HepG2 (cell line): ENCODE results near the gene PEX10. TPM values are rescaled to one million over a fixed set of nuclear protein-coding genes. Genes with fewer than 3 reads are reported as not detected.

Experiments
- GATAD2A ChIP-seq: IDR thresholded peaks from 2 replicates; pipeline ENCODE4 v1.6.1; 2016
- KLF15 ChIP-seq: sonication (generic); formaldehyde crosslinking; IDR thresholded peaks from 2 replicates; pipeline ENCODE4 v1.8.1; 2023; ENCODE audit warnings: borderline replicate concordance, mild to moderate bottlenecking, inconsistent platforms, missing genetic modification reagents, mixed read lengths
- MTF2 ChIP-seq: sonication (generic); formaldehyde crosslinking; IDR thresholded peaks from 2 replicates; pipeline ENCODE4 v1.5.0; 2020; ENCODE audit warnings: missing genetic modification reagents, borderline replicate concordance
- NFKBIZ ChIP-seq: IDR thresholded peaks from 2 replicates; pipeline ENCODE4 v1.6.1; 2018; ENCODE audit warnings: missing genetic modification reagents, missing compliant biosample characterization
- SIX4 ChIP-seq: sonication (generic); formaldehyde crosslinking; IDR thresholded peaks from 2 replicates; pipeline ENCODE4 v1.4.0; 2020; ENCODE audit warnings: missing genetic modification reagents
- TSC22D2 ChIP-seq: sonication (generic); formaldehyde crosslinking; IDR thresholded peaks from 2 replicates; pipeline ENCODE4 v1.5.1; 2020; ENCODE audit warnings: missing genetic modification reagents, mild to moderate bottlenecking, borderline replicate concordance
- ZNF337 ChIP-seq: sonication (generic); formaldehyde crosslinking; IDR thresholded peaks from 2 replicates; pipeline ENCODE4 v1.5.1; 2020; ENCODE audit warnings: missing genetic modification reagents, low read depth, mild to moderate bottlenecking, borderline replicate concordance
- ZNF550 ChIP-seq: sonication (generic); formaldehyde crosslinking; IDR thresholded peaks from 2 replicates; pipeline ENCODE4 v1.4.0; 2020; ENCODE audit warnings: mild to moderate bottlenecking, missing genetic modification reagents, borderline replicate concordance
- ZNF776 ChIP-seq: sonication (generic); formaldehyde crosslinking; IDR thresholded peaks from 2 replicates; pipeline ENCODE4 v1.4.0; 2020; ENCODE audit warnings: mild to moderate bottlenecking, missing genetic modification reagents
- ZNF850 ChIP-seq: sonication (generic); formaldehyde crosslinking; conservative IDR thresholded peaks from 2 replicates; pipeline ENCODE4 v1.9.0; 2021; ENCODE audit warnings: mild to moderate bottlenecking, missing genetic modification reagents
- polyA plus RNA-seq, 8 experiments: library from polyadenylated mRNA; depleted of rRNA in 3 of 8; stranded (reverse) in 7 of 8; unstranded in 1 of 8; fragments of >200 nt; fragmentation: Illumina TruSeq in 4 of 8; extraction: Trizol in 4 of 8; gene quantifications; 2 replicates each; pipeline versions ENCODE4 v1.2.1 to v1.2.3, GENCODE V29; 2011 to 2016; ENCODE audit warnings: low read depth in 4 of 8, missing spikeins in 1 of 8, mixed read lengths in 1 of 8; ENCODE audit not compliant: insufficient read depth in 1 of 8
- total RNA-seq, 5 experiments: library from RNA; depleted of rRNA; stranded (reverse); fragments of >200 nt; fragmentation: Illumina TruSeq; extraction: Trizol; gene quantifications; 2 replicates each; pipeline ENCODE4 v1.2.3, GENCODE V29; 2016; ENCODE audit warnings: low read depth in 1 of 5
- TF ChIP-seq, protein P1 (sequence below): sonication (generic); formaldehyde crosslinking; IDR thresholded peaks from 2 replicates; pipeline ENCODE4 v1.5.0; 2020; ENCODE audit warnings: mild to moderate bottlenecking, missing genetic modification reagents, borderline replicate concordance
- TF ChIP-seq, protein P2 (sequence below): IDR thresholded peaks from 2 replicates; pipeline ENCODE4 v1.6.1; 2016; ENCODE audit warnings: missing compliant biosample characterization, missing genetic modification reagents, borderline replicate concordance
- TF ChIP-seq, protein P3 (sequence below): sonication (generic); formaldehyde crosslinking; IDR thresholded peaks from 2 replicates; pipeline ENCODE4 v1.4.0; 2020; ENCODE audit warnings: missing genetic modification reagents
- TF ChIP-seq, protein P4 (sequence below): sonication (generic); formaldehyde crosslinking; conservative IDR thresholded peaks from 2 replicates; pipeline ENCODE4 v1.4.0; 2020; ENCODE audit warnings: missing genetic modification reagents
- TF ChIP-seq, protein P5 (sequence below), 2 experiments: IDR thresholded peaks; 2 replicates each; pipeline ENCODE4 v1.6.1; 2011 to 2012; ENCODE audit warnings: low read length in 2 of 2, borderline replicate concordance in 1 of 2, low read depth in 1 of 2, mild to moderate bottlenecking in 1 of 2, moderate library complexity in 1 of 2

Gene PEX10
- total and polyA plus RNA-seq, 2 of the 13 experiments (the other 11 are each of a cell fraction or from before 2014, with no cell fraction given), result 16.1 to 39.6 TPM

DNA sequence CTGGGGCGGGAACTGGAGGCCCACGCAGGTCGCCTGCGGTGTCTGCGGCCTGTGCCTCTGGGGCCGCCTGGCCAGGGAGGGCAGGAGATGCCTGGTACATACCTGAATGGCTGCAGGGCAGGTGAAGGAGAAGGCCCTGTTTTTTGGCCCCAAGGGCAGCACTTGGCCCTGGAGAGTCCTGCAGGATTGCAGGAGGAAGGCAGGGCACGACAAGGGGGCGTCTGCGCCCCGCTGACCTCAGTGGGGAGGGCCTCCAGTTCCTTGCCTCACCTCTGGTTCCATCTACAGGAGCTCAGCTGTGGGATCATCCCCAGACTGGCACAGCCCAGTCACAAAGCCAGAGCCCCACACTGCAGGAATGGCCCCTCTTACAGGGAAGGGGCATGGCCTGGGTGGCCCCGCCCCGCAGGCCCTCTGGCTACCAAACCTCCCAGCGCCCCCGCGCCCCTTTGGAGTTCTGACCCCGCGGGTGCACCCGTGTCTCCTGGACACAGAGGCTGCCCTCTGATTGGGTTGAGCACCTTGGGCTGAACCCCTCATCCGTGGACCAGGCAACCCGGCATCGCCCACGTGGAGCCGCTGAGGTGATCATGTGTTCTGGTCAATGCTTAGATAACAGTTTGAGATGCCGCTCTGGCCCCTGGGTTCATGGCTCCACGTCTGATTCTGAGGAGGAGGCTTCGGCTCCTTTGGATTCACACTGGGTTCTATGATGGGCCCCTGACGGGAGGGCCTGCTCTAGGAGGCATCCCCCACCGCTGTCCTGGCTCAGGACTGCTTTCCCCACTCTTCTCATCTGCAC lies 1.3 kb upstream of the PEX10 start (continued):
- TF ChIP-seq, protein P1, sequence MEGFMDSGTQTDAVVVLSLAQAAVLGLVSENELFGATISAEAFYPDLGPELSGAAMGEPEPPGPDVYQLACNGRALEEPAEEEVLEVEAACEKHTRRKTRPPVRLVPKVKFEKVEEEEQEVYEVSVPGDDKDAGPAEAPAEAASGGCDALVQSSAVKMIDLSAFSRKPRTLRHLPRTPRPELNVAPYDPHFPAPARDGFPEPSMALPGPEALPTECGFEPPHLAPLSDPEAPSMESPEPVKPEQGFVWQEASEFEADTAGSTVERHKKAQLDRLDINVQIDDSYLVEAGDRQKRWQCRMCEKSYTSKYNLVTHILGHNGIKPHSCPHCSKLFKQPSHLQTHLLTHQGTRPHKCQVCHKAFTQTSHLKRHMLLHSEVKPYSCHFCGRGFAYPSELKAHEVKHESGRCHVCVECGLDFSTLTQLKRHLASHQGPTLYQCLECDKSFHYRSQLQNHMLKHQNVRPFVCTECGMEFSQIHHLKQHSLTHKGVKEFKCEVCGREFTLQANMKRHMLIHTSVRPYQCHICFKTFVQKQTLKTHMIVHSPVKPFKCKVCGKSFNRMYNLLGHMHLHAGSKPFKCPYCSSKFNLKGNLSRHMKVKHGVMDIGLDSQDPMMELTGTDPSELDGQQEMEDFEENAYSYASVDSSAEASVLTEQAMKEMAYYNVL (CRISPR knock-in tag), result no peak; the same call in 1 of the 2 replicates
- TF ChIP-seq, protein P2, sequence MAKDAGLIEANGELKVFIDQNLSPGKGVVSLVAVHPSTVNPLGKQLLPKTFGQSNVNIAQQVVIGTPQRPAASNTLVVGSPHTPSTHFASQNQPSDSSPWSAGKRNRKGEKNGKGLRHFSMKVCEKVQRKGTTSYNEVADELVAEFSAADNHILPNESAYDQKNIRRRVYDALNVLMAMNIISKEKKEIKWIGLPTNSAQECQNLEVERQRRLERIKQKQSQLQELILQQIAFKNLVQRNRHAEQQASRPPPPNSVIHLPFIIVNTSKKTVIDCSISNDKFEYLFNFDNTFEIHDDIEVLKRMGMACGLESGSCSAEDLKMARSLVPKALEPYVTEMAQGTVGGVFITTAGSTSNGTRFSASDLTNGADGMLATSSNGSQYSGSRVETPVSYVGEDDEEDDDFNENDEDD (CRISPR knock-in tag), result 0 out of 2 replicates have a peak, but pooled peaks have one; percentile 45
- no peak for TF ChIP-seq TSC22D2
- TF ChIP-seq ZNF776 (CRISPR knock-in tag), result peak; percentile 47; the same call in 1 of the 2 replicates
- TF ChIP-seq NFKBIZ, result no peak
- no peak for TF ChIP-seq MTF2 (CRISPR knock-in tag)
- no peak for TF ChIP-seq ZNF337 (CRISPR knock-in tag)
- TF ChIP-seq SIX4, result no peak
- TF ChIP-seq ZNF850 (CRISPR knock-in tag), result no peak
- TF ChIP-seq, protein P3, sequence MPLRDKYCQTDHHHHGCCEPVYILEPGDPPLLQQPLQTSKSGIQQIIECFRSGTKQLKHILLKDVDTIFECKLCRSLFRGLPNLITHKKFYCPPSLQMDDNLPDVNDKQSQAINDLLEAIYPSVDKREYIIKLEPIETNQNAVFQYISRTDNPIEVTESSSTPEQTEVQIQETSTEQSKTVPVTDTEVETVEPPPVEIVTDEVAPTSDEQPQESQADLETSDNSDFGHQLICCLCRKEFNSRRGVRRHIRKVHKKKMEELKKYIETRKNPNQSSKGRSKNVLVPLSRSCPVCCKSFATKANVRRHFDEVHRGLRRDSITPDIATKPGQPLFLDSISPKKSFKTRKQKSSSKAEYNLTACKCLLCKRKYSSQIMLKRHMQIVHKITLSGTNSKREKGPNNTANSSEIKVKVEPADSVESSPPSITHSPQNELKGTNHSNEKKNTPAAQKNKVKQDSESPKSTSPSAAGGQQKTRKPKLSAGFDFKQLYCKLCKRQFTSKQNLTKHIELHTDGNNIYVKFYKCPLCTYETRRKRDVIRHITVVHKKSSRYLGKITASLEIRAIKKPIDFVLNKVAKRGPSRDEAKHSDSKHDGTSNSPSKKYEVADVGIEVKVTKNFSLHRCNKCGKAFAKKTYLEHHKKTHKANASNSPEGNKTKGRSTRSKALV (CRISPR knock-in tag), result 0 out of 2 replicates have a peak, but pooled peaks have one; percentile 3
- 0 out of 2 replicates have a peak, but pooled peaks have one; percentile 28 for TF ChIP-seq GATAD2A
- TF ChIP-seq ZNF550, result 0 out of 2 replicates have a peak, but pooled peaks have one; percentile 74
- TF ChIP-seq, protein P4, sequence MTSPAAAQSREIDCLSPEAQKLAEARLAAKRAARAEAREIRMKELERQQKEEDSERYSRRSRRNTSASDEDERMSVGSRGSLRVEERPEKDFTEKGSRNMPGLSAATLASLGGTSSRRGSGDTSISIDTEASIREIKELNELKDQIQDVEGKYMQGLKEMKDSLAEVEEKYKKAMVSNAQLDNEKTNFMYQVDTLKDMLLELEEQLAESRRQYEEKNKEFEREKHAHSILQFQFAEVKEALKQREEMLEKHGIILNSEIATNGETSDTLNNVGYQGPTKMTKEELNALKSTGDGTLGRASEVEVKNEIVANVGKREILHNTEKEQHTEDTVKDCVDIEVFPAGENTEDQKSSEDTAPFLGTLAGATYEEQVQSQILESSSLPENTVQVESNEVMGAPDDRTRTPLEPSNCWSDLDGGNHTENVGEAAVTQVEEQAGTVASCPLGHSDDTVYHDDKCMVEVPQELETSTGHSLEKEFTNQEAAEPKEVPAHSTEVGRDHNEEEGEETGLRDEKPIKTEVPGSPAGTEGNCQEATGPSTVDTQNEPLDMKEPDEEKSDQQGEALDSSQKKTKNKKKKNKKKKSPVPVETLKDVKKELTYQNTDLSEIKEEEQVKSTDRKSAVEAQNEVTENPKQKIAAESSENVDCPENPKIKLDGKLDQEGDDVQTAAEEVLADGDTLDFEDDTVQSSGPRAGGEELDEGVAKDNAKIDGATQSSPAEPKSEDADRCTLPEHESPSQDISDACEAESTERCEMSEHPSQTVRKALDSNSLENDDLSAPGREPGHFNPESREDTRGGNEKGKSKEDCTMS (CRISPR knock-in tag), result no peak
- no peak for TF ChIP-seq KLF15 (CRISPR knock-in tag)
- TF ChIP-seq, protein P5, sequence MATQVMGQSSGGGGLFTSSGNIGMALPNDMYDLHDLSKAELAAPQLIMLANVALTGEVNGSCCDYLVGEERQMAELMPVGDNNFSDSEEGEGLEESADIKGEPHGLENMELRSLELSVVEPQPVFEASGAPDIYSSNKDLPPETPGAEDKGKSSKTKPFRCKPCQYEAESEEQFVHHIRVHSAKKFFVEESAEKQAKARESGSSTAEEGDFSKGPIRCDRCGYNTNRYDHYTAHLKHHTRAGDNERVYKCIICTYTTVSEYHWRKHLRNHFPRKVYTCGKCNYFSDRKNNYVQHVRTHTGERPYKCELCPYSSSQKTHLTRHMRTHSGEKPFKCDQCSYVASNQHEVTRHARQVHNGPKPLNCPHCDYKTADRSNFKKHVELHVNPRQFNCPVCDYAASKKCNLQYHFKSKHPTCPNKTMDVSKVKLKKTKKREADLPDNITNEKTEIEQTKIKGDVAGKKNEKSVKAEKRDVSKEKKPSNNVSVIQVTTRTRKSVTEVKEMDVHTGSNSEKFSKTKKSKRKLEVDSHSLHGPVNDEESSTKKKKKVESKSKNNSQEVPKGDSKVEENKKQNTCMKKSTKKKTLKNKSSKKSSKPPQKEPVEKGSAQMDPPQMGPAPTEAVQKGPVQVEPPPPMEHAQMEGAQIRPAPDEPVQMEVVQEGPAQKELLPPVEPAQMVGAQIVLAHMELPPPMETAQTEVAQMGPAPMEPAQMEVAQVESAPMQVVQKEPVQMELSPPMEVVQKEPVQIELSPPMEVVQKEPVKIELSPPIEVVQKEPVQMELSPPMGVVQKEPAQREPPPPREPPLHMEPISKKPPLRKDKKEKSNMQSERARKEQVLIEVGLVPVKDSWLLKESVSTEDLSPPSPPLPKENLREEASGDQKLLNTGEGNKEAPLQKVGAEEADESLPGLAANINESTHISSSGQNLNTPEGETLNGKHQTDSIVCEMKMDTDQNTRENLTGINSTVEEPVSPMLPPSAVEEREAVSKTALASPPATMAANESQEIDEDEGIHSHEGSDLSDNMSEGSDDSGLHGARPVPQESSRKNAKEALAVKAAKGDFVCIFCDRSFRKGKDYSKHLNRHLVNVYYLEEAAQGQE (IDR thresholded peaks at IDR 0.05; ENCODE audit: borderline replicate concordance in 1 of 2, low read depth in 1 of 2, low read length in 2 of 2), result no peak
